ENCODE data around the gene PHACTR4. TPM values are rescaled to one million over a fixed set of nuclear protein-coding genes. Genes with fewer than 3 reads are reported as not detected.

PHACTR4 gene
- total and polyA plus RNA-seq, 9 of the 15 experiments (the other 6 are each of a cell fraction or from before 2014, with no cell fraction given), result 6.4 to 43.6 (median 14.2) TPM

GRCh38 chr1:28412731-28413130 is 43.2 kb downstream of the PHACTR4 start (continued):
- TF ChIP-seq ZC3H4 (CRISPR knock-in tag; IDR thresholded peaks at IDR 0.05; ENCODE audit: borderline replicate concordance) (no peak), ZNF830 (CRISPR knock-in tag; IDR thresholded peaks at IDR 0.05) (no peak), TARDBP (IDR thresholded peaks at IDR 0.05) (no peak), RFX7 (CRISPR knock-in tag; IDR thresholded peaks at IDR 0.05) (no peak), PKNOX1 (IDR thresholded peaks at IDR 0.05) (peak; percentile 59), ZNF311 (CRISPR knock-in tag; IDR thresholded peaks at IDR 0.05) (no peak), MAFK (IDR thresholded peaks at IDR 0.05; ENCODE audit: low read length) (no peak), DDX20 (tag; IDR thresholded peaks at IDR 0.05; ENCODE audit: low read depth) (no peak), PRPF4 (IDR thresholded peaks at IDR 0.05; ENCODE audit: insufficient read depth, low read depth, low read length, poor library complexity, severe bottlenecking) (no peak), JUND (IDR thresholded peaks at IDR 0.05; ENCODE audit: borderline replicate concordance, low read depth, low read length) (peak; percentile 36; the same call in 1 of the 2 replicates), JUND (tag; IDR thresholded peaks at IDR 0.05; ENCODE audit: borderline replicate concordance, low read depth, low read length) (peak; percentile 33; the same call in 1 of the 3 replicates), MCM2 (IDR thresholded peaks at IDR 0.05; ENCODE audit: low read depth) (no peak), KDM5B (IDR thresholded peaks at IDR 0.05; ENCODE audit: insufficient replicate concordance, low read depth, low read length) (no peak), ZNF324 (CRISPR knock-in tag; IDR thresholded peaks at IDR 0.05) (no peak), BRCA1 (IDR thresholded peaks at IDR 0.05) (no peak), BRCA1 (CRISPR knock-in tag; IDR thresholded peaks at IDR 0.05) (no peak), SNIP1 (IDR thresholded peaks at IDR 0.05; ENCODE audit: low read depth) (no peak), KDM1A (IDR thresholded peaks at IDR 0.05) (peak; percentile 18 to 39; a peak in 1 of 4 replicates), RBM14 (IDR thresholded peaks at IDR 0.05; ENCODE audit: borderline replicate concordance, insufficient read depth, low read depth, low read length) (no peak), CBFA2T2 (conservative IDR thresholded peaks at IDR 0.05) (no peak), RAD21 (CRISPR knock-in tag; conservative IDR thresholded peaks at IDR 0.05 in 1 of 2, IDR thresholded peaks at IDR 0.05 in 1 of 2) (peak; percentile 63 to 78), ZNF41 (CRISPR knock-in tag; conservative IDR thresholded peaks at IDR 0.05) (no peak), GMEB1 (CRISPR knock-in tag; IDR thresholded peaks at IDR 0.05) (peak; percentile 23; the same call in 1 of the 2 replicates), RFX5 (IDR thresholded peaks at IDR 0.05; ENCODE audit: low read depth, low read length) (no peak), COPS2 (conservative IDR thresholded peaks at IDR 0.05) (no peak), MEIS2 (IDR thresholded peaks at IDR 0.05; ENCODE audit: partially characterized antibody) (peak; percentile 92), BCOR (IDR thresholded peaks at IDR 0.05) (no peak)
- TF ChIP-seq, protein P1, sequence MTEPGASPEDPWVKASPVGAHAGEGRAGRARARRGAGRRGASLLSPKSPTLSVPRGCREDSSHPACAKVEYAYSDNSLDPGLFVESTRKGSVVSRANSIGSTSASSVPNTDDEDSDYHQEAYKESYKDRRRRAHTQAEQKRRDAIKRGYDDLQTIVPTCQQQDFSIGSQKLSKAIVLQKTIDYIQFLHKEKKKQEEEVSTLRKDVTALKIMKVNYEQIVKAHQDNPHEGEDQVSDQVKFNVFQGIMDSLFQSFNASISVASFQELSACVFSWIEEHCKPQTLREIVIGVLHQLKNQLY (CRISPR knock-in tag; conservative IDR thresholded peaks at IDR 0.05), result no peak
- TF ChIP-seq, protein P2, sequence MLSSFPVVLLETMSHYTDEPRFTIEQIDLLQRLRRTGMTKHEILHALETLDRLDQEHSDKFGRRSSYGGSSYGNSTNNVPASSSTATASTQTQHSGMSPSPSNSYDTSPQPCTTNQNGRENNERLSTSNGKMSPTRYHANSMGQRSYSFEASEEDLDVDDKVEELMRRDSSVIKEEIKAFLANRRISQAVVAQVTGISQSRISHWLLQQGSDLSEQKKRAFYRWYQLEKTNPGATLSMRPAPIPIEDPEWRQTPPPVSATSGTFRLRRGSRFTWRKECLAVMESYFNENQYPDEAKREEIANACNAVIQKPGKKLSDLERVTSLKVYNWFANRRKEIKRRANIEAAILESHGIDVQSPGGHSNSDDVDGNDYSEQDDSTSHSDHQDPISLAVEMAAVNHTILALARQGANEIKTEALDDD (IDR thresholded peaks at IDR 0.05), result peak; percentile 85

All from K562 (cell line).